Motor neuron (in vitro differentiated cells): ENCODE results near the gene DUOXA2. TPM values are rescaled to one million over a fixed set of nuclear protein-coding genes. Genes with fewer than 3 reads are reported as not detected.

ENCODE experiments used
- ATAC-seq, 8 experiments: fragments of 200-7000 bp; cut with Tn5 transposase; replicated peaks in 6 of 8; 2 replicates each; pipeline ENCODE4 v1.8.0; 2021; ENCODE audit warnings: mild to moderate bottlenecking in 8 of 8, moderate library complexity in 8 of 8
- H3K27ac ChIP-seq, 2 donors: fragments of 250-450 bp; sonication (Bioruptor Pico); 2 replicates each; pipeline ENCODE4 v1.9.0; 2021; ENCODE audit warnings: antibody characterized with exemption in 2 of 2, mild to moderate bottlenecking in 2 of 2, moderate library complexity in 1 of 2
- H3K4me1 ChIP-seq, 2 donors: fragments of 250-450 bp; sonication (Bioruptor Pico); replicated peaks in 1 of 2; 2 replicates each; pipeline ENCODE4 v1.6.1; 2021; ENCODE audit warnings: antibody characterized with exemption in 2 of 2, mild to moderate bottlenecking in 2 of 2, moderate library complexity in 1 of 2
- H3K4me3 ChIP-seq, 5 donors: fragments of 250-450 bp; sonication (Bioruptor Pico); 2 replicates each; pipeline ENCODE4 v1.9.0; 2021; ENCODE audit warnings: antibody characterized with exemption in 5 of 5, mild to moderate bottlenecking in 5 of 5, moderate library complexity in 4 of 5
- WGBS, 10 experiments: fragments of 450-650 bp; shearing (Covaris generic); methylation state at CpG; one replicate each; pipeline ENCODE4 v1.0.0; 2022; 5-methylcytosine and 5-hydroxymethylcytosine counted together
- in situ Hi-C, 9 experiments: fragments of 400-800 bp; cut with MboI; loops; one replicate each; pipeline ENCODE4 v1.15.0; 2021; ENCODE audit warnings: low sequenced_read_pairs in 9 of 9, low pct_unique_long_range_greater_than_20kb in 2 of 9; ENCODE audit not compliant: unreplicated experiment in 9 of 9
- total RNA-seq, 8 experiments: library from RNA; unstranded; fragments of 300-600 nt; gene quantifications; 2 replicates each; pipeline versions ENCODE4 v1.2.3 to v1.2.4, GENCODE V29; 2022

Gene DUOXA2
- total RNA-seq, 8 experiments from 2014 or later, result 0.05 to 0.85 (median 0.33) TPM; not detected in 4

DNA sequence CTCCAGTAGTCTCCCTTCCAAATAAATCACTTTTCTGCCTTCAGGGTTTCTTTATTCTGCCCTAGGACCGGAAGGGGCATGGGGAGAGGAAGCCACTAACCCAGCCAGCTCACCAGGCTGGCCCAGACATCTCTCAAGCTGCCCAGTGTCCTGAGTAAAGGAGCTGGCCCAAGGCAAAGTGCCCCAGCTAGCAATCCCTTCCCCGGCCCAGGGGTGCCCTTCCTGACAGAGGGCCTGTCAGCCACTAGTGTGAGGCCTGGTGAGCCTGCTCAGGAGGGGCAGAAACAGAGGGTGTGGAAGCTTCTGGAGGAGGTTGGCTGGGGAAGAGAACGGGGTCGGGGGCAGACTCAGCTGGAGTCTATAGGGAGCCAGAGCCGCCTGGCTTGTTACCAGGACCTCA, 51.4 kb downstream of the DUOXA2 start:
- Histone ChIP-seq H3K4me1 (peaks cover 25 to 42% of the 10 kb centered on the region in 2 donors), H3K4me3 (no peak overlapping the region), H3K27ac (peak overlapping the region; percentile 95 to 97)
- in situ Hi-C loops, result loop anchor here in 3 of 9 experiments (25.0 kb wide), 2 partner anchors 222 to 247 kb away; partner anchors contain the start of gene GATM (in 2 of the 3)
- 80 to 100% methylated on average over 1 to 4 of the region's 5 CpGs; no CpG with 5 or more reads in 8 of the 10 experiments for WGBS, 10 experiments
- no peak for ATAC-seq

GRCh38 chr15:45166834-45167630, 52.9 kb downstream of the DUOXA2 start:
- H3K4me3 ChIP-seq, result peak overlapping the region; percentile 30 to 51 (median 38)
- no CpG with 5 or more reads among the region's 79 CpGs for WGBS, 10 experiments
- in situ Hi-C loops, result loop anchor here in 3 of 9 experiments (25.0 kb wide), 2 partner anchors 220 to 245 kb away; partner anchors contain the start of gene GATM (in 2 of the 3)
- peak; percentile 72 to 84 (median 76) for ATAC-seq
- H3K4me1 ChIP-seq, result peaks cover 25 to 51% of the 10 kb centered on the region in 2 donors
- H3K27ac ChIP-seq, result peak overlapping the region; percentile 95 to 97

DNA sequence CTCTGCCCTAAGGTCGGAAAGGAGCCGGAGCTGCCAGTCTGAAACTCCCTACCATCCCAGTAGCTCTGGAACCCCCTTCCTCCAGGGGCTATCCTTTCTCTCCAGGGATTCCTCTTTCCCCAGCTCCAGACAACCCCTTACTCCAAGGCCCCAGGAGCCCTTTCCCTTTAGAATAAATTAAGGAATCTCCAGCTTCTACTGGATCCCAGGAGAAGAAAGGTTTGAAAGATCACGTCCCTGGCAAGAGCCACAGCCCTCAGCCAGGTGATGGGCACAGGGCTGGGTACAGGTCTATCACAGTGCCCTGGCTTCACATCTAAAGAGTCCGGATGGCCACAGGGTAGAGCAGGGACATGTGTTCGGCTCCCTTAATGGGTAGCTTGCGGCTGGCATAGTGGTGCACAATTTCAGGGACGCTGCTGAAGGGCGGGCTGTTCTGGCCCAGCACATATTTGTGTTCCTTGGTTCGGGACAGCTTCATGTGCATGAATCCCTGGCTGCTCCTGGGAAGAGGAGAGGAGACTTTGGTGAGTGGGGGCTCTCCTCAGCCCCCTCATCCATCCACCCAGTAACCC, 53.6 kb downstream of the DUOXA2 start:
- peaks cover 30 to 58% of the 10 kb centered on the region in 2 donors for H3K4me1 ChIP-seq
- H3K4me3 ChIP-seq, result peak overlapping the region; percentile 30 to 51 (median 38)
- ATAC-seq, result peak in 1 of 8 experiments; percentile 1
- WGBS, 10 experiments, result 53 to 100% methylated on average over 1 to 6 of the region's 9 CpGs; no CpG with 5 or more reads in 8 of the 10 experiments
- in situ Hi-C loops, result loop anchor here in 3 of 9 experiments (25.0 kb wide), 2 partner anchors 220 to 245 kb away; partner anchors contain the start of gene GATM (in 2 of the 3)
- H3K27ac ChIP-seq, result peak overlapping the region; percentile 95 to 97

Other genes starting within 250 kb of the DUOXA2 start
- gene TERB2, start 157.6 kb upstream of the DUOXA2 start, total RNA-seq, result under 1 TPM in 1 of 8 experiments, not detected in 7; 0.38 TPM
- gene SORD, start 91.1 kb upstream of the DUOXA2 start, total RNA-seq, result 10 to 100 TPM in 4 of 8 experiments, 1 to 10 TPM in 4; 3.5 to 24.5 (median 10.5) TPM
- 1 to 10 TPM in 1 of 8 experiments, under 1 TPM in 6, not detected in 1; under 0.01 to 1.4 (median 0.49) TPM for gene DUOX2, start 154 bp upstream of the DUOXA2 start, total RNA-seq
- 1 to 10 TPM in 2 of 8 experiments, under 1 TPM in 4, not detected in 2; 0.05 to 3.3 (median 0.48) TPM for gene DUOXA1, start 15.6 kb downstream of the DUOXA2 start, total RNA-seq
- gene DUOX1, start 15.7 kb downstream of the DUOXA2 start, total RNA-seq, result 1 to 10 TPM in 7 of 8 experiments, under 1 TPM in 1; 0.72 to 3.0 (median 1.4) TPM
- 10 to 100 TPM in 5 of 8 experiments, 1 to 10 TPM in 3; 1.0 to 38.7 (median 25.3) TPM for gene SHF, start 73.6 kb downstream of the DUOXA2 start, total RNA-seq
- gene SLC28A2, start 137.9 kb downstream of the DUOXA2 start, total RNA-seq, result 1 to 10 TPM in 1 of 8 experiments, under 1 TPM in 7; 0.04 to 1.5 (median 0.44) TPM